ENCODE data around the gene CMTM7.

- TF ChIP-seq CTCF (IDR thresholded peaks at IDR 0.05; ENCODE audit: low read depth, low read length, poor library complexity, severe bottlenecking) (no peak), EZH2phosphoT487 (IDR thresholded peaks at IDR 0.05; ENCODE audit: borderline replicate concordance, low read length) (no peak)
Observed at GRCh38 chr3:32353351-32353750, 38.3 kb upstream of the CMTM7 start.

All from DOHH2 (cell line).